DMS79 treated with DMSO at 0.1 percent for 48 hours (cell line): ENCODE results near the gene CIZ1.
"Not testable (repeated sequence)": the region's sequence is repeated elsewhere in the genome, so short reads cannot be mapped to it uniquely, and the experiment has no call there.

Experiments used
- DNase-seq: peaks from one replicate; lab custom pipeline; 2025; lab: John Stamatoyannopoulos, UW

Gene CIZ1

DNA sequence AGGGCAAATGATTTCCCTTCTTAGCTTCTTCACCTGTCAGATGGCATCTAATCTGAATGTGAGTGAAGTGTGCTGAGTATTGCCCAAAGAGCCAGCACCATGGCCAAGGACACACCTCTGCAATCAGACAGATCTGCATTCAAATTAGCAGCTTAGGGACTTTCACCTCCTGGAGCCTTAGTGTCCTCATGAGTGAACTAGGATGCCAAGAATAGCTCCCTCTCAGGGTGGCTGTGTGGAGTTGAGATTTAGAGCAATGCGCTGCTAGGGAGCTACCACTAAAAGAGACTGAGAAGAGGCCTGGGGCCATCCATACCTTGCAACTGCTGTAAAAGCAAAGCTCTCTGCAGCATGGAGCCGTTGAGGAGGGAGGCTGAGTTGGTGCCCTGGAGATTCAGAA lies 1.4 kb downstream of the CIZ1 start:
- DNase-seq = no peak

DNA sequence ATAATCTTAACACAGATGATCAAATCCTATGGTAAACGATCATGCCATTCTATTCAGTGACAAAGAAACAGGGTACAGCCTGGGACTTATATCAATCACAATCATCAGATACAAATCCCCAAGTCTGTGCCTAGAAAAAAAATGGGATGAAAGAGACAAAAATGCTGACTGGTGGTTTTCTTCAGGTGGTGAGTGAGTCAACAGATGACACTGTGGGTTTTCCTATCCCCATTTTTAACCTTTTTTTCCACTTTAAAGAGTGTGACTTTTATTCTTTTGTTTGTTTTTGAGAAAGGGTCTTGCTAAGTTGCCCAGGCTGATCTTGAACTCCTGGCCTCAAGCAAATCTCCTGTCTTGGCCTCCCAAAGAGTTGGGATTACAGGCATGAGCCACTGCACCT lies 3.2 kb downstream of the CIZ1 start:
- no peak for DNase-seq

DNA sequence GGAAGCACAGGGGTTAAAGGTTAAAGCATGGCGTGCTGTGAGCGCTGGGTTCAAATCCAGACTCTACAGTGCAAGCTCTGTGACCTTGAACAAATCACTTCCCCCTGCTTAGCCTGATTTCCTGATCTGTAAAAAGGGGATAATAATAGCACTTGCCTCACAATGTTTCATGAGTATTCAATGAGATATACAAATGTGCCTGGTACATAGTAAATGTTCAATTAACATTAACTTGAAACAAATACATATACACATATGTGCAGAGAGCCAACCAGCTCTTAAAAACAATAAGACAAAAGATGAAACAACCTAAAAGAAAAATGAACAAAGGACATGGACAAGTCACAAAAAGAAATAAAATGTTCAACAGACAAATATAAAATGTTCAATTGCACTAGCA lies 4.0 kb downstream of the CIZ1 start:
- DNase-seq = no peak

DNA sequence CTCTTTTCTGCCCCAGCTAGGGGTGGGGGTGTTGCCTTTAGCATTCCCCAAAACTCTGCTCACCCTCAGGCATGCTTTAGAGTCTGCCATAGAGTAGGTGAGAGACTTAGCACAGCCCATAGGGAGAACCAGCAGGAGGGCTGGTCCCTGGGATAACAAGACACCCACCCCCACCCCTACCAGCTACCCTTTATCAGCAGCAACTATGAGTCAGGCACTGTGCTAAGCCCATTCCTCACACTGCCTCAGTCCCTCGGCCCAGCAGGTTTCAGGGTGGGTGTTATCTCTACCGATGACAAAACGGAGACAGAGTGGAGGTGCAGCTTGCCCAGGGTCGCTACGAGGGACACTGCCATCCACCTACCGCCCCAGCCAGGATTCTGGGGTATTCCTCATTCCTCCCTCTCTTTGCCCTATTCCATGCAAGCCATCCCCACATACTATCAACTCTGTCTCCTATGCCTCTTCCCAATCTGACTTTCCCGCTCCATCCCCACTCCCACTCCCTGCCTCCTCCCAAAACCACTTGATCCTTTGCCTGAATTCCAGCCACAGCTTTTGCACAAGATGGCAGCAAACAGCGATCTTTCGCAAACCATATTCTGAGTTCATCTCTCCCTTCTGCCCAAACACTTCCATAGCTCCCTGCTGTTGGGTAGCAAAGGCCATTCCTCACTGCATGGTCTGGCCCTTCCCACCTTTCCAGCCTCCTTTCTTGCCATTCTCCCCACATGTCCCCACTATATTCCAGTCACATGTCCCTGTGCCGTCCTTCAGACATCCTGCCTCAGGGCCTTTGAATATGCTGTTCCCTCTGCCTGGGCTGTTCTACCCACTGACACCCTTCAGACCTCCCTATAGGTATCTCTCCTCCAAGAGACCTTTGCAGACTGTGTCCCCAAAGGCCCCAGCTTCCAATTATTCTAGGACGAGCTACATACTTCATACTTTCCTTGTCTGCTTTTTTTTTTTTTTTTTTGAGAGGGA lies 5.1 kb downstream of the CIZ1 start:
- DNase-seq = no peak

DNA sequence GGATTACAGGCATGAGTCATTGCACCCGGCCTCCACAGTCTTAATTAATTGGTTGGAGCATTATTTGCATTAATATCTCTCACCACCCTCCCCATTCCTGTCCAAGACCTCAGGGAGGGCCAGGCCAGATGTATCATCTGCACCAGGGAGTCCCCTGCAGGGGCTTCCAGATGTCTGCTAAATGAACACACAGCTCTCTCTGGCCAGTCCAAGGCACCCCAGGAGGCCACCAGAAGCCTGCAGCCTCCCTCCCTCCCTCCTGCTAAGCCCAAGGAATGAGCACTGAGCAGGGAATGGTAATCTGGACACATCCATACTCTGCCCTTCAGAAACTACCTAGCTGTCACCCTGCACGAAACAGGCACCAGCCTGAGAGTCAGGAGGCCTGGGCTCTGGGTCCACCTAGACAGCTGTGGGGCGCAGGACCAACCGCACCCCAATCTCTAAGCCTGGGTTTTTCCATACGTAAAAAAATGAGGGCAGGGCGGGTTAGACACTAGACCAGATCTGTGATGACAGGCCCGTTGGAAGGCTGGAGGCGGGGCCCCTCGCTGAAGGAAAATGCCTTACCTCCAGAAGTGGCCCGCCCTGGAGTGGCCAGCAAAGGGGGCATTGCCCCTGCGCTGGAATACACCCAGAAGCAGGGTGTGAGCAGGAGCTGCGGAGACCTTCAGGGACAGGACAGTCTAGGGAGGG lies 8.3 kb downstream of the CIZ1 start:
- no peak for DNase-seq

DNA sequence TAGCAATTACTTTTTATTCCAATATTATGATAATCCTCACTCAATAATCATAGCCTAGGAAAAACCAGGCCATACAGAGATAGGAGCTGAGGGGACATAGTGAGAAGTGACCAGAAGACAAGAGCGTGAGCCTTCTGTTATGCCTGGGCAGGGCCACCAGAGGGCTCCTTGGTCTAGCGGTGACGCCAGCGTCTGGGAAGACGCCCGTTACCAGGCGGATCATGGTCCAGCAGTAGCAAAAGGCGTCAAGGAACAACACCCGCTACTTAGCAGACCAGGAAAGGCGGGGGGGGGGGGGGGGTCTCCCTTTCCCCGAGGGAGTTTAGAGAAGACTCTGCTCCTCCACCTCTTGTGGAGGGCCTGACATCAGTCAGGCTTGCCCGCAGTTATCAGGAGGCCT lies 9.9 kb downstream of the CIZ1 start:
- not testable (repeated sequence) for DNase-seq

DNA sequence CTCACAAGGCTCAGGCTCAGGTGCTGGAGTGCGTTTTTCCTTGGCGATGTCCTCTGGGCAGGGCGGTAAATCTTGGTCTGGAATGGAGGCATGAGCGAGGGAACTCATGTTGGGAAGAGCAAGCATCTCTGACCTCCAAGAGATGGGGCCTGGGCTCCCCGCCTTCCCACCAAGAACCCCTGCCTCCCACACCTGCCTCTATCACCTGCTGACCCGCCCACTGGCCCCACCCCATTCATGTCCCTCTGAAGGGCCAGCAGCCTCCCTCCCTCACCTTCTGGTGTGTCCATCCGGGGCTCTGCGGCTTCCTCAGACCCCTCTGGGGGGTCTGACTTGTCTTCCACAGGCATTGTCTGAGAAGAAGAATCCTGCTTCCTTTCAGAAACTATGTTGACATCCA lies 10.9 kb downstream of the CIZ1 start:
- DNase-seq = no peak

DNA sequence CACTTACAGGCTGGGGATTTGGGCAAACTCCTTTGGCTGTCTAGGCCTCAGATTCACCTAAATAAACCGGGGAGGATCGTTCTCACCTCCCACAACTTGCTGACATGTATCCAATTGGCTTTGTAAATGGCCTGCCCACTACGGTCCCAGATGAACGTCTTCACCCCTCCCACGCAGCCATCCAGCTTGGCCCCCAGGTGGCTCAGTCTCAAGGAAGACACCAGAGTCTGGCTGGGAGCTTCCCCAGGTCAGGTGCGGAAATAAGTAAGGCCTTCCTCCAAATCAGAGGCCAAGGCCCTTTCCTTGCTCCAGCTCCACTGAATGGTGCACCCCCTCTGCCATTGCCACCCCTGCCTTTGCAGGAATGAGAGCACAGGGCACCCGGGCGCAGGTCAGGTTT lies 11.4 kb downstream of the CIZ1 start:
- no peak for DNase-seq

DNA sequence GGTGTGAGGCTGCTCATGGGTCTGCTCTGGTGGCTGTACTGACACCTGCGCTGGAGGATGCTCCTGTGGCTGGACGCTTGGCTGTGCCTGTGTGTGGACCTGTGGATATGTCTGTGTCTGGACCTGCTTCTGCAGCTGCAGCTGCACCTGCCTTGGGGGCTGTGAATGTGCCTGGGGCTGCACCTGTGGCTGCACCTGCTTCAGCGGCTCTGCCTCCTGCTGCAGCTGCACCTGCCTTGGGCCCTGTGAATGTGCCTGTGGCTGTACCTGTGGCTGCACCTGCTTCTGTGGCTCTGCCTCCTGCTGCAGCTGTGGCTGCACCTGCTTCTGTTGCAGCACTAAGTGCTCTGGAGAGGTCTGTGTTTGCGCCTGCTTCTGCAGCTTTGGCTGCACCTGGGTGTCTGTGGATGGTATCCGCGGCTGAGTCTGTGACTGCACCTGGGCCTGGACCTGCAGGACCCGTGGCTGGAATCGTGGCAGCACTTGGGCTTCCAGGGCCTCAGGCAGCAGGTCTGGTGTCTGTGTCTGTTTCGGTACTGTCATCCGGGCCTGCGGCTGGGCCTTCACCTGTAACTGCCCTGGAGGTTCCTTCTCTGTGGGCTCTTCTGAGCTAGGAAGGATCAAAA lies 12.5 kb downstream of the CIZ1 start:
- no peak for DNase-seq

DNA sequence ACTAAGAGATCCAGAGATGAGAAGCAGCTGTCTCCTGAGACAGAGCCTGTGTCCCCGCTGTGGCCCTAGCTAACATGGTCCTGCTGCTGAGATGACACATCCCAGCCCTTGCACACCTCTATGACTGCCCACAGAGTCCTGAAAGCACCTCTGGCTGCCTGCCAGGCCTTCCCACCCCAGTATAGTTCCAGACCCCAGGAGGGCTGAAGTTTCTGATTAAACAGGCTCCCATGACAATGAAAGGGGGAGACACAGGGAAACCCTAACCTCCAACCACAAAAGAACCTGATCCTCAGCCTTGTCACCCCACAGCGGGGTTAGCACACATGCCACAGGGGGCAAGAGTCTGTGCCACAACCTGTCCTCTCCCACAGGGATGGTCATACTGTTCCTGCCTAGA lies 15.6 kb downstream of the CIZ1 start:
- DNase-seq = no peak

DNA sequence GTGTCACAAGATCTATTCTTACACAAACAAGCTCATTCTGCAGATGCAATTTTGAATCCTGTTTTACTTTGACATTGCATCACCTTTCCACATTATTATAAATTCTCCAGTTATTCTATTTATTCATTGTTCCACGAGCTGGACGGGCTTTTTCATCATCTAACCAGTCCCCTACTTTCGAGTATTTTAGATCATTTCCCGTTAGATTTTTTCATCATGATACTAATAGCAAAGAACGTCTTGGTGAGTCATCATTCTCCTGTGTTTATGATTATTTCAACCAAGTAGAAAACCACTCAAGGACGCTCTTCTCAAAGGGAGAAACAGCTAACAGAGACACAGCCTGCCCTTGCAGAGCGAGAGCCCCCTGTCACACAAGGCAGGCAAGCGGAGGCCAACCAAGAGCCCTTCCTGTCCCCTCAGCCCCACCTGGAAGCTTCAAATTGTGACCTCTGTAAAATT lies 16.2 kb downstream of the CIZ1 start:
- no peak for DNase-seq

DNA sequence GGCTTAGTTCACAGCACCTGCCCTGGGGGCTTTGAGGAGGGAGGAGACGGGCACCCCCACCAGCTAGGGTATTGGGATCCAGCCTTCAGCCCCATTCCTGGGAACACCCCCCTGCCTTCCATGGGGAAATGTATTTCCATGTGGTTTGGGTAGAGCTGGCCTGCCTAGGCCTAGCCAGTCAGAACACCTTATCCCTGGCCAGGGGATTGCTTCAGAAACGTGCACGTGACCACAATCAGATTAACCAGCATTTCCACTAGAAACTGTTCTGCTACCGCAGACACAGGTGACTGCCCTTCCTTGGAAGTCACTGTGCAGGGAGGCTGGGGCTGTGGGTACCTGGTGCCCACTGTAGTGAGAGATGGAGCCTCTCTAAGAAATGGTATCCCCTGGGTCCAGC lies 17.3 kb downstream of the CIZ1 start:
- no peak for DNase-seq

DNA sequence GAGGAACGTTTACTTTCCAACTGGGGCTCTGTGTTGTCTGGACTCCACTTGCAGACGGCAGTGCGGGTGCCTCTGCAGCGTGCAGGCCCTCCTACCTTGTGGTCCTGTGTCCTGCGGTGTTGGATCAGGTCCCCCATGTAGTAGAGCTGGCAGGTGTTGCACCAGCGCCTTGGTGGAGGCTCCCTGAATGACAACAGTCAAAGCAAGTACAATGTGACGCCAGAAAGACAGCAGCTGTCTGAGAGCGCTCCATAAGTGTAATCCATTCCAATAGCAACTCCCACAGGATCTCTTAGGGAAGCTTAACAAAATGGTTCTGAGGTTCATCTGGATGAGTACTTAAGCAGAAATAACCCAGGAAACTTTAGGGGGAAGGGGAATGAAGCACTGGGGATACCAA lies 21.4 kb downstream of the CIZ1 start:
- DNase-seq = no peak

DNA sequence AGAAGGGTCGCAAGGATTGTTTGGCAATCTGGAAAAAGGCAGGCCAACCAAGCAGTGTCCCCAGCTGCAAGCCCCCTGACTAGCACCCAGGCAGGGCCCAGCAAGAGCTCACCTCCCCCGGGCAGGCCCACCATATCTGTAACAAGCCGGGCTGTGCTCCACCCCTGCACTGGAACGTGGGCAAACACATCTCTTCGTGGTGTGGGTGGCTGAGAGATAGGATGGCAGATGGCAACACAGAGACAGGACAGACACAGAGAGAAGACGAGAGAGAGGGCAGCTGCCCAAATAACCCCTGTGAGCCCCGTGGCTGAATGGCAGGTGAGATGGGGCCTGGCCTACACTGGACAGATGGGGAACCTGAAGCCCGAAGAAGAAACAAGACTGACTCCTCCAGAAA lies 21.9 kb downstream of the CIZ1 start:
- no peak for DNase-seq

DNA sequence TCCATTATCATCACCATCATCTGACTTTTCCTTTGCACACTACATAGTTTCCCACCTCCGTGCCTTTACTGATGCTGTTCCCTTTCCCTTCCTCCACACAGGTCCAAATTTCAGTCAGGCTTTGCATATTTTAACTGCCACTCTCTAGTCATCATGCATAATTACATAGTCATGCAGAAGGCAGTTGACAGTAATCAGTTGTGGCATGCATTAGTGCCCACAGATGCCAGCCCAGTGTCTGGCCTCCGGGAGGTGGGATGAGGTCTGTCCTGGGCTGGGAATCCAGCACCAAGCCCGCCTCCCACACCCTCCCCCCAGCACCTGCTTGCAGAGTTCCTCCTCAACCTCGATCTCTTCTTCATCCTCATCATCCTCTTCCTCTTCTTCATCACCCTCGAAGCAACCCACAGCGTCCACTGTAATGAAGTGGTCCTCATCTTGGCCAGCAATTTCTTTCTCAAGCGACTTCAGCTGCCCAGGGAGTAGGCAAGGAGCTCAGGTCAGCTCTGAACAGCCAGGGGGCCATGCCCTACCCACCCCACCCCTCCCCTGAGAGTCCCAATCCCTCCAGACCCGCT lies 22.6 kb downstream of the CIZ1 start:
- DNase-seq = no peak

DNA sequence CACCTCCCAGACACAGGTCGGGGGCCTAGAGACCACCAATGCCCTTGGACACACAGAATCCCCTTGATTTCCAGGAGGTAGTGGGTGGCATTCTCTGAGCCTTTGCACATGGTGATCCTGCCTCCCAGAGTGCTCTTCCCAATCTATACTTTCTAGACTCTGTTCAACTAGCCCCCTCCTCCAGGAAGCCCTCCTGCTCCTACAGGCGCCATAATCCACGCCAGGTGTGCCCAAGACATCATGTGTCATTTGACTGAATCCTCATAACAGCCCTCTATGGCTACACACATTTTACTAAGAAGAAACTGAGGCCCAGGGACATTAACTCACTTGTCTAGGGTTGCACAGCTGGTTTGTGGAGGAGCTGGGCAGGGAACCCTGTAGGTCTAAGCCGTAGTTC lies 24.2 kb downstream of the CIZ1 start:
- DNase-seq = no peak

DNA sequence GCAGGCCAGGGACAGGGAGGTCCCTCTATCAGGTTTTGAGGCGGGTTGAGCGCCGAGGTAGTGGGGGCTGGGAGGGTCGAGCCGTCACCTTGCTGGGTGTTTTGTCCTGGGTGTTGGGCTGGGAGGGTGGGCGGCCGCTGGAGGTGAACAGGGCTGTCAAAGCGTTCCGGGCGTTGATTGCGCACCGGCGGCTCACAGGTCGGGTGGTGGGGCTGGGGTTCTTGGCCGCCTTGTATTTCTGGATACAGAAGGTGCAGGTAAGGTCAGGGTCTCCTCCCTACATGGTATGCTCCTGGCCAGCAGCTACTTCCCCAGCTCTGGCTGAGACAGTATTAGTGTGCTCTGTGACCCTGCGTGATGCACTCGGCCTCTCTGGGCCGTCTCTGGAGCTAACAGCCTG lies 25.2 kb downstream of the CIZ1 start:
- DNase-seq = no peak

DNA sequence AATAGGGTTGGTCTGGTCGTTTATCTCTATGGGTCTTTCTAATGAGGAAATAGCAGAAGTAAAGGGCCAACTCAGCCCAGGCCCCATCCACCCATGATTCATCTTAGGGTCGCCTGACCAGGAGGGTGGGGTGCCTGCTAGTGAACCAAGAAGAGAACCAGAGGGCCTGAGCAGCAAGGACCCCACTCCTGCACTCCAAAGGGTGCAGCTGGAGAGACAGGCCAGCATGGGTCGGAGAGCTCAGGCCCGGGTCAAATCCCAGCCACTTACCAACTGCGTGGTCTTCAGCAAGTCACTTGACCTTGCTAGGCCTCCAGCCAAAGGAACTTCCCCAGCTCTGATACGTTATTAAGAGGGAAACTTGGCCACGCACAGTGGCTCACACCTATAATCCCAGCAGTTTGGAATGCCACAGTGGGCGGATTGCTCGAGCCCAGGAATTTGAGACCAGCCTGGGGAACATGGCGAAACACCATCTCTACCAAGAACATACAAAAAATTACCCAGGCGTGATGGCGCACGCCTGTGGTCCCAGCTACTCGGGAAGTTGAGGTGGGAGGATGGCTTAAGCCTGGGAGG lies 27.0 kb downstream of the CIZ1 start:
- DNase-seq = no peak

DNA sequence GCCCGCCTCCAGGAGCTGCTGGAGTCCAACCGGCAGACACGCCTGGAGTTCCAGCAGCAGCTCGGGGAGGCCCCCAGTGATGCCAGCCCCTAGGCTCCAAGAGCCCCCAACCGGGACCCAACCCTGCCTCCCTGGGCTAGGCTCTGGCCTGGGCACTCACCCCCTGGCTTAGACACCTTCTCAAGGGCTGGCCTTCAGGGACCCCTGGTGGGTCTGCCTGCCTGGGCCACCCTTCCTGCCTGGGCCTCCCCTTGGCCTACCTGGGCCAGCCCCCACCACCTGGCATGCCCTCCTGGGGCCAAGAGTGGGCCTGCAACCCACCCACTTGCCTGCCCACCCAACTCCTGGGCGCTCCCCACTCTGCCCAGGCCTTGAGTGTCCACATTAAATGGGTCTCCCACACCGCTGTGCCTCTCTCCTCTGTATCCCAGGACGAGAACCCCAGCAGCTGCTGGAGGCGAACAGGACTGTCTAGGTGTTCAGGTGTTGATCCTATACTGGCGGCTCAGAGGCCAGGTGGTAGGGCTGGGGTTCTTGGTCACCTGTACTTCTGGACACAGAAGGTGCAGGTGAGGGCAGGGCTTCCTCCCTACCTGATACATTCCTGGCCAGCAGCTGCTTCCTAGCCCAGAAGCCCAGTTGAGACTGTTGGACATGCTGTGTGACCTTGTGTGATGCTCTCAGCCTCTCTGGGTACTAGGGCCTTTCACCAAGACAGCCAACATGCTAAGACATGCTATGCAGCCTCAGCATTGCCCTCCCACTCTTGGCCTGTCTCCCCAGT lies 27.7 kb downstream of the CIZ1 start:
- DNase-seq = no peak

DNA sequence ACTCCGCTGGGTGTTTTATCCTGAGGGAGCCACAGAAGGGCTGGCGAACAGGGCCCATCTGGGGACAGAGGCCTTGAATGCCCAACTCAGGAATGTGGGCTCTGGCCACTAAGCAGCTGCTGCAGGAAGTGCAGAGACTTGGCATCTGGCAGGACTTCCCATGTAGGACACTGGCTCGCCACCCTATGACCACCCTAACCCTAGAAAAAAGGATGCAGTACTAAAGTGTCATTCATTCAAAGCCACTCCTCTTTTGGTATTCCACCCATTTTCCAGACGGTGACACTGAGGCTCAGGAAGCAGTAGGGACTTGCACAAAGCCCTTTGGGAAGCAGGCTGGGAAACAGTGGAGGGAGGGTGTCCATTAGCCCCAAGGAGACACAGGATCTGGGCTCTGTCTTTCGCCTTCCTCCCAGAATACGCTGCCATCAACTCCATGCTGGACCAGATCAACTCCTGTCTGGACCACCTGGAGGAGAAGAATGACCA lies 28.3 kb downstream of the CIZ1 start:
- no peak for DNase-seq
